GM12874 (cell line): ENCODE results near the gene MAPK12.

Experiments
- TF ChIP-seq, protein P1 (sequence below): IDR thresholded peaks from 2 replicates; pipeline ENCODE4 v1.5.1; 2011; ENCODE audit warnings: low read depth, mild to moderate bottlenecking, control low read depth, low read length, moderate library complexity; ENCODE audit not compliant: insufficient read depth

MAPK12 gene

DNA sequence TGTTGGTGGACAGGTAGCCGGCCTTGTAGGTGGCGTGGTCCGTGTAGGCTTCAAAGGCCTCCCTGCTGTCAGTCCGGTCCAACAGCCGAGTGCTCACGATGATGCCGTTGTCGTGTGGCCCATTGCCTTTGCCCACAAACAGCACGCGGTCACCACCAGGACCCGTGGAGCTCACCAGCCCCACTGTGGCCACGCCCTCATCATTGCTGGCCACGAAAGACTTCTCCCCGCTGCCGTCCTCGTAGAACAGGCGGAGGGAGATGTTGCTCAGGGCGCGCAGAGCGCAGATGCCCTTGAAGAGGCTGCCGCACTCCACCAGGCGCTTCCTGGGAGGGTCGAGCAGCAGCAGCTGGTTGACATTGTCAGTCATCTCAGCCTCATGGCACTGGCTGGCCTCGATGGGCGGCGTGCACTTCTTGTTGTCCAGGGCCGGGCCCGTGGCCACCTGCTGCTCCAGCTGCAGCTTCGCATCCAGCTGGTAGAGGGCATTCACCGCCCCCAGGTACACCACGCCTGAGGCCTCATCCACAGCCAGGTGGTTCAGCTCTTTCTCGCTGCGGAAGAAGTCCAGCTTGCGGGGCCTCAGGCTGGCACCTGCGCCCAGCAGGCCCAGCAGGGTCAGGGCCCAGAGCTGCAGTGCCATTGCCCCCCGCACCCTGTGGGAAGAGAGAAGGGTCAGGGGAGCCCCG is 28.6 kb upstream of the MAPK12 start:
- TF ChIP-seq, protein P1, sequence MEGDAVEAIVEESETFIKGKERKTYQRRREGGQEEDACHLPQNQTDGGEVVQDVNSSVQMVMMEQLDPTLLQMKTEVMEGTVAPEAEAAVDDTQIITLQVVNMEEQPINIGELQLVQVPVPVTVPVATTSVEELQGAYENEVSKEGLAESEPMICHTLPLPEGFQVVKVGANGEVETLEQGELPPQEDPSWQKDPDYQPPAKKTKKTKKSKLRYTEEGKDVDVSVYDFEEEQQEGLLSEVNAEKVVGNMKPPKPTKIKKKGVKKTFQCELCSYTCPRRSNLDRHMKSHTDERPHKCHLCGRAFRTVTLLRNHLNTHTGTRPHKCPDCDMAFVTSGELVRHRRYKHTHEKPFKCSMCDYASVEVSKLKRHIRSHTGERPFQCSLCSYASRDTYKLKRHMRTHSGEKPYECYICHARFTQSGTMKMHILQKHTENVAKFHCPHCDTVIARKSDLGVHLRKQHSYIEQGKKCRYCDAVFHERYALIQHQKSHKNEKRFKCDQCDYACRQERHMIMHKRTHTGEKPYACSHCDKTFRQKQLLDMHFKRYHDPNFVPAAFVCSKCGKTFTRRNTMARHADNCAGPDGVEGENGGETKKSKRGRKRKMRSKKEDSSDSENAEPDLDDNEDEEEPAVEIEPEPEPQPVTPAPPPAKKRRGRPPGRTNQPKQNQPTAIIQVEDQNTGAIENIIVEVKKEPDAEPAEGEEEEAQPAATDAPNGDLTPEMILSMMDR = no peak

DNA sequence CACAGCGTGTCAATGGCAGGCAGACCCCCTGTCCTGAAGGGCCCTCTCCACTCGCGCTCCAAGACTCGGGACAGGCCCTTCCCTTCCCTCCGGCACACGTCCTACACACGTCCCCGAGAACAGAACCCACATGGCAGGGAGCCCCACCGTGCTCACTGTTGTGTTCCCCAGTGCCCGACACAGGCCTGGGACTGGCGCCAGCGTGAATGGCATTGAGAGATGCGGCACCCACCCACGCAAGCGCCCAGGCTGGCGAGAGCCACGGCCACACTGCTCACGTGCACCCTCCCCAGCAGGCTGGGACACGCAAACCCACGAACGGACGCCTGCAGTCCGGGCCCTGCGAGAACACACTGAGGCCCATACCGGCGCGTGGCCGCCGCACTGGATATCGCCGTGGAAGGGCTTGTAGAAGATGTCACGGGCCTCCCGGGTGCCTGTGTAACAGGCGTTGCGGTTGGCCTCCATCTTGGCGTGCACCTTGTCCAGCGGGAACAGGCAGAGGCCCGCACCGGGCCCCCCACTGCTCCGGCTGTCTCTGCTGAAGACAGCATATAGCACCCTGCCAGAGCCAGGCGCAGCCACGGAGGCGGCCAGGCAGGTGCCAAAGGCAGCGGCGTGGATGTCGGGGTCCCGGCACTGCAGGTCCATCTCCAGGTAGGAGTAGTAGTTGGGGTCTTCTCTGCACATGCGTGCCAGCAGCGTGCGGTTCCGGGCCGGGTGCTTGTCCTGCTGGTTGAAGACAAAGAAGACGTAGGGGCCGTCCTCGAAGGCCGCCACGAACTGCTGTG is 27.9 kb upstream of the MAPK12 start:
- TF ChIP-seq, protein P1 = no peak

DNA sequence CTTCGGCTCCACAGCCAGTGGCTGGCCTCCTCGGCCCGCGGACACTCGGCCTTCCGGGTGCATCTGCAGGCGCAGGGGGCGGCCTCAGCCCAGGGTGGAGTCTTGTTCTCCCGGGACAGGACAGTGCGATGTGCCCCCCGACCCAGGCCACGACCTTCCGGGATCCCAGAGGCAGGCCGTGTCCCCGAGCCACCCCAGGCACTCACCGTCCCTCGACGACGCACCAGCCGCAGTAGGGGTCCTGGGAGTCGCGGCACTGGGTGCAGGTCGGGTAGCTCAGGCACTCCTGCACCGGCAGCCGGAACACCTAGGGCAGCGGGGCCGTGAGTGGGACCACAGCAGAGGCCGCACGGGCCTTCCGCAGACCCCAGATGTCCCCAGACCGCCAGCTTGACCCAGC is 26.2 kb upstream of the MAPK12 start:
- TF ChIP-seq, protein P1 = no peak

DNA sequence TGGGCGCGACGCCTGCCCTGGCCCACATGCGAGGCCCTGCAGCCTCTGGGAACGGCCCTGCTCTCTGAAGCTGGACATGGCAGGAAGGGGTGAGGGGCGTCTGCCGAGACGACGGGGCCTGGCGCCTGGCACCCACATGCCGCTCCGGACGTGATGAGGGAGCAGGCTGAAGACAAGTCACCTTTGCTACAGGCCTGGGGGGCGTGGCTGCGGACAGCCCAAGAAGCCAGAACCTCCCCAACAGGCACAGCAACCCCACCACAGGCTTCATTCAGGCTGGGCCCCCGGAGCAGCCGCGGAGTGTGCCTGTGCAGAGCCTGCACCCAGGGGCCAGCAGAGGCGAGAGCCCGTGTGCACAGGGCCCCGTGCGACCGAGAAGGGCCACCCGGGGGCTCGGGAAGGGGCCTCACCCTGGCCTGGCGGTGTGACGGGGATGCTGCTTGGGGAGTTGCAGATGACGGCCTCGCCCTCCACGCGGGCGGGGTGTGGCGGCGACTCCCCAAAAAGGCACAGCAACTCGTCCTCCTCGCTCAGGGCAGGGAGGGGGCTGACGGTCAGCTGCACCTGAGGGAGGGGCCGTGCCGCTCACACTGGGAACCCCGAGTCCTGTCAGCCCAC is 25.3 kb upstream of the MAPK12 start:
- TF ChIP-seq, protein P1 = no peak

DNA sequence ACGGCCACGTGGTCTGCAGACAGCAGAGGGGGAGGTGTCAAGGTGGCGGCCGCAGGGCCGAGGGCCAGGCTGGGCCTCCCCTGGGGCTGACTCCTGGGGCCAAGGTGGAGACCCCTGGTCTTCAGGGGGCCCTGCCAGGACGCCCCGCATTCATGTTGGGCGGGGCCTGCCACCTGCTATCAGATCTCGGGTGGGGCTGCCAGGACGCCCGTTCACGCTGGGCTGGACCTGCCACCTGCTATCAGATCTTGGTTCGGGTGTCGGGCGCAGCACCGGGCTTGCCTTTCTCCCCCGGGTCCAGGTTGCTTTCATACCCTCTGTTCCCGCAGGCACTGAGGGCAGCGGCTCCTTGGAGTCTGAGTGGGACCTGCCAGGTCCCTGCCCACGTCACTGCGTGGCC is 24.8 kb upstream of the MAPK12 start:
- TF ChIP-seq, protein P1 = no peak

DNA sequence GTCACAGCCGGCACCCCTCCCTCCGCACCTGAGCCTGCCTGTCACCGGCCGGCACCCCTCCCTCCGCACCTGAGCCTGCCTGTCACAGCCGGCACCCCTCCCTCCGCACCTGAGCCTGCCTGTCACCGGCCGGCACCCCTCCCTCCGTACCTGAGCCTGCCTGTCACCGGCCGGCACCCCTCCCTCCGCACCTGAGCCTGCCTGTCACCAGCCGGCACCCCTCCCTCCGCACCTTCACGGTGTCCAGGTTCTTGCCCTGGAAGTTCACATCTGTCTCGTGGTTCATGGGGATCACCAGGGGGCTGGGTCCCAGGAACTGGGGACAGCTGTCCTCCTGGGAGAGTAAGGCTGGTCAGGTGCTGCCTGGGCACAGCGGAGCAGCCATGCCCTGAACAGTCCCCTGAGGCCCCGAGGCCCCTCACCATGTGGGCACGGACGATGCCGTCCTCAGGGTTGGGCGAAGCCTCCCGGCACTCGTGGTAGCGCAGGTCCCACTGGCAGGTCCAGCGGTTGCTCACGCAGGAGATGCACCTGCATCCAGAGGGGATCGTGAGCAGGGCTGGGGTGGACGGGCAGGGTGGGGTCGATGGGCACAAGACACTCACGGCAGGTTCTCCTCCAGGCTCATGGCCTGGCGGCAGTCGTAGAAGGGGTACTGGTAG is 24.2 kb upstream of the MAPK12 start:
- TF ChIP-seq, protein P1 = no peak

DNA sequence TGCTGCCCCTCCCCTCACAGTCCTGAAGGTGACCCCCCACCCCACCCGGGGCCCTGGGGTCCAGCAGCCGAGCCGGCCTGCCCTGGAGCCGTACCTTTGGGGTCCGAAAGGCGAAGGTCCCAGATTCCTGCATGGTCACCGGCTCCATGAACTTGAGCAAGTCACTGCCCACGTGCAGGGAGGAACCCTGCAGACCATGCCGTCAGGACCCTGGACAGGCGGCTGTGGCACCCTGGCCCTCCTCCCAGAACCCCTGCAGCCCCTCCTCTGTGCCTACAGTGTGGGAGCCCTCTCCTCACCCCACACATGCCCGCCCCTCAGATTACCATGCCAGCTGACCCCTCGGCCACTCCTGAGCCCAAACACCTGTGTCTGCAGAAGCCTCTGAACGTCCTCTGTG is 23.0 kb upstream of the MAPK12 start:
- TF ChIP-seq, protein P1 = no peak
